Thyroid gland (tissue), 4 donors: Measurements from ENCODE around the gene WDFY1. TPM values are rescaled to one million over a fixed set of nuclear protein-coding genes. Genes with fewer than 3 reads are reported as not detected.

Experiments
- DNase-seq, 2 donors: peaks; one replicate each; pipeline ENCODE4 v3.0.0-alpha.2; 2019
- H3K27ac ChIP-seq, 3 donors: fragments of 200-600 bp; sonication (generic); 1 replicate in 2 of 3; 2 replicates in 1 of 3; pipeline ENCODE4 v1.5.1; 2016 to 2019; ENCODE audit warnings: mild to moderate bottlenecking in 1 of 3, moderate library complexity in 1 of 3
- H3K27me3 ChIP-seq: fragments of 200-600 bp; sonication (generic); one replicate; pipeline ENCODE4 v1.5.1; 2019
- H3K36me3 ChIP-seq, 2 donors: fragments of 200-600 bp; sonication (generic); one replicate each; pipeline ENCODE4 v1.5.1; 2016 to 2019
- H3K4me1 ChIP-seq, 2 donors: fragments of 200-600 bp; sonication (generic); one replicate each; pipeline ENCODE4 v1.5.1; 2017 to 2019
- H3K4me3 ChIP-seq, 3 donors: fragments of 200-600 bp; sonication (generic); replicated peaks in 1 of 3; 1 replicate in 2 of 3; 2 replicates in 1 of 3; pipeline ENCODE4 v1.5.1; 2016; ENCODE audit warnings: mild to moderate bottlenecking in 1 of 3
- H3K9me3 ChIP-seq: fragments of 200-600 bp; sonication (generic); one replicate; pipeline ENCODE4 v1.5.1; 2017
- CTCF ChIP-seq, 6 experiments: fragments of 200-600 bp in 3 of 6; fragments of 450-650 bp in 3 of 6; sonication (generic) in 3 of 6; IDR thresholded peaks; one replicate each; pipeline ENCODE4 v1.5.1; 2016 to 2019; ENCODE audit warnings: antibody characterized with exemption in 6 of 6, mild to moderate bottlenecking in 2 of 6, inconsistent platforms in 1 of 6, moderate library complexity in 1 of 6
- POLR2A ChIP-seq, 2 donors: fragments of 450-650 bp; IDR thresholded peaks; one replicate each; pipeline ENCODE4 v1.6.1; 2017; ENCODE audit warnings: antibody characterized with exemption in 2 of 2, mild to moderate bottlenecking in 2 of 2, moderate library complexity in 1 of 2
- WGBS, 2 donors: methylation state at CpG; one replicate each; pipeline ENCODE4 v1.1.5; 2017; 5-methylcytosine and 5-hydroxymethylcytosine counted together
- intact Hi-C: fragments of 100-400 bp; cut with DNase I; formaldehyde crosslinking; loops from one replicate; pipeline ENCODE4 v1.15.1; 2023
- total RNA-seq, 4 donors: library from RNA; depleted of rRNA; stranded (reverse); fragments of >200 nt; gene quantifications; one replicate each; pipeline ENCODE4 v1.2.3, GENCODE V29; 2016

WDFY1 gene
- total RNA-seq, 4 donors from 2014 or later: 49.4 to 87.7 (median 59.6) TPM

- 76 to 80% methylated on average over 5 of the region's 5 CpGs for WGBS, 2 donors
- Histone ChIP-seq H3K36me3 (no peaks in the 10 kb centered on the region), H3K9me3 (no peaks in the 10 kb centered on the region), H3K4me3 (no peak overlapping the region), H3K4me1 (no peaks in the 10 kb centered on the region), H3K27me3 (no peaks in the 10 kb centered on the region), H3K27ac (no peak overlapping the region)
- DNase-seq: no peak
- TF ChIP-seq CTCF (IDR thresholded peaks at IDR 0.05): no peak
- TF ChIP-seq POLR2A (IDR thresholded peaks at IDR 0.05): no peak
- intact Hi-C loops: no loop called here
These were observed 84.1 kb downstream of the WDFY1 start for GRCh38 chr2:223860809-223861738.

- Histone ChIP-seq H3K27ac (no peak overlapping the region), H3K4me3 (no peak overlapping the region), H3K27me3 (no peaks in the 10 kb centered on the region), H3K36me3 (no peaks in the 10 kb centered on the region), H3K9me3 (no peaks in the 10 kb centered on the region), H3K4me1 (no peaks in the 10 kb centered on the region)
- TF ChIP-seq POLR2A (IDR thresholded peaks at IDR 0.05): no peak
- no peak for TF ChIP-seq CTCF (IDR thresholded peaks at IDR 0.05)
- WGBS, 2 donors: 91 to 92% methylated on average over 3 of the region's 3 CpGs
- intact Hi-C loops: no loop called here
- DNase-seq: no peak
These were observed 86.1 kb downstream of the WDFY1 start for GRCh38 chr2:223859070-223859469.

- no peaks in the 10 kb centered on the region for H3K36me3 ChIP-seq
- WGBS, 2 donors: 53 to 71% methylated on average over 5 of the region's 5 CpGs
- TF ChIP-seq POLR2A (IDR thresholded peaks at IDR 0.05): no peak
- H3K27ac ChIP-seq: no peak overlapping the region
- no peaks in the 10 kb centered on the region for H3K4me1 ChIP-seq
- no peak overlapping the region for H3K4me3 ChIP-seq
- H3K9me3 ChIP-seq: no peaks in the 10 kb centered on the region
- intact Hi-C loops: no loop called here
- no peaks in the 10 kb centered on the region for H3K27me3 ChIP-seq
- no peak for DNase-seq
These were observed 88.6 kb downstream of the WDFY1 start for GRCh38 chr2:223856584-223856983.

- Histone ChIP-seq H3K4me3 (no peak overlapping the region), H3K4me1 (no peaks in the 10 kb centered on the region), H3K27ac (no peak overlapping the region), H3K36me3 (no peaks in the 10 kb centered on the region), H3K9me3 (no peaks in the 10 kb centered on the region), H3K27me3 (no peaks in the 10 kb centered on the region)
- DNase-seq: no peak
- 81 to 89% methylated on average over 2 of the region's 2 CpGs for WGBS, 2 donors
- intact Hi-C loops: no loop called here
- TF ChIP-seq POLR2A (IDR thresholded peaks at IDR 0.05) (no peak), CTCF (IDR thresholded peaks at IDR 0.05) (no peak)
These were observed 89.1 kb downstream of the WDFY1 start for GRCh38 chr2:223856021-223856420.

GRCh38 chr2:223855426-223855825 is 89.7 kb downstream of the WDFY1 start:
- Histone ChIP-seq H3K27ac (no peak overlapping the region), H3K9me3 (no peaks in the 10 kb centered on the region), H3K27me3 (no peaks in the 10 kb centered on the region), H3K4me3 (no peak overlapping the region), H3K36me3 (no peaks in the 10 kb centered on the region), H3K4me1 (no peaks in the 10 kb centered on the region)
- intact Hi-C loops: no loop called here
- no peak for TF ChIP-seq CTCF (IDR thresholded peaks at IDR 0.05)
- TF ChIP-seq POLR2A (IDR thresholded peaks at IDR 0.05): no peak
- 79 to 85% methylated on average over 5 of the region's 5 CpGs for WGBS, 2 donors
- DNase-seq: no peak
